Measurements from ENCODE around the gene TLR4.

The TLR4 gene

GRCh38 chr9:117697046-117697445 lies 7.2 kb upstream of the TLR4 start:
- H3K9me3 Mint-ChIP-seq: peaks cover 4% of the 10 kb centered on the region
- no peaks in the 10 kb centered on the region for H3K36me3 Mint-ChIP-seq (ENCODE audit: low read depth)
- no peaks in the 10 kb centered on the region for H3K27me3 Mint-ChIP-seq (ENCODE audit: low read depth)
- no peak overlapping the region for H3K4me3 Mint-ChIP-seq
- H3K27ac Mint-ChIP-seq: no peak overlapping the region
- no peaks in the 10 kb centered on the region for H3K4me1 Mint-ChIP-seq (ENCODE audit: low read depth)

GRCh38 chr9:117703537-117703936 lies 666 bp upstream of the TLR4 start:
- H3K36me3 Mint-ChIP-seq (ENCODE audit: low read depth): no peaks in the 10 kb centered on the region
- no peak overlapping the region for H3K4me3 Mint-ChIP-seq
- H3K27ac Mint-ChIP-seq: no peak overlapping the region

GRCh38 chr9:117704597-117704996 lies 394 bp downstream of the TLR4 start:
- no peak overlapping the region for H3K27ac Mint-ChIP-seq
- no peak overlapping the region for H3K4me3 Mint-ChIP-seq
- peaks cover 14% of the 10 kb centered on the region for H3K27me3 Mint-ChIP-seq (ENCODE audit: low read depth)
- no peaks in the 10 kb centered on the region for H3K4me1 Mint-ChIP-seq (ENCODE audit: low read depth)
- H3K36me3 Mint-ChIP-seq (ENCODE audit: low read depth): no peaks in the 10 kb centered on the region
- H3K9me3 Mint-ChIP-seq: no peaks in the 10 kb centered on the region

More at GRCh38 chr9:117703537-117703936, 666 bp upstream of the TLR4 start:
- Mint-ChIP-seq H3K4me1 (ENCODE audit: low read depth) (no peaks in the 10 kb centered on the region), H3K27me3 (ENCODE audit: low read depth) (peaks cover 14% of the 10 kb centered on the region), H3K9me3 (peaks cover 4% of the 10 kb centered on the region)

GRCh38 chr9:117705386-117705785 lies 1.2 kb downstream of the TLR4 start:
- Mint-ChIP-seq H3K27me3 (ENCODE audit: low read depth) (peaks cover 16% of the 10 kb centered on the region), H3K4me3 (no peak overlapping the region), H3K27ac (no peak overlapping the region), H3K4me1 (ENCODE audit: low read depth) (no peaks in the 10 kb centered on the region), H3K9me3 (no peaks in the 10 kb centered on the region), H3K36me3 (ENCODE audit: low read depth) (no peaks in the 10 kb centered on the region)

- Mint-ChIP-seq H3K4me1 (ENCODE audit: low read depth) (no peaks in the 10 kb centered on the region), H3K4me3 (no peak overlapping the region), H3K27ac (no peak overlapping the region), H3K9me3 (no peaks in the 10 kb centered on the region), H3K36me3 (ENCODE audit: low read depth) (no peaks in the 10 kb centered on the region), H3K27me3 (ENCODE audit: low read depth) (peaks cover 23% of the 10 kb centered on the region)
Observed at GRCh38 chr9:117706421-117707116, 2.4 kb downstream of the TLR4 start.

- H3K27ac Mint-ChIP-seq: no peak overlapping the region
- no peaks in the 10 kb centered on the region for H3K36me3 Mint-ChIP-seq (ENCODE audit: low read depth)
- no peak overlapping the region for H3K4me3 Mint-ChIP-seq
Observed at GRCh38 chr9:117707561-117707960, 3.4 kb downstream of the TLR4 start.

GRCh38 chr9:117709936-117710335 lies 5.7 kb downstream of the TLR4 start:
- H3K36me3 Mint-ChIP-seq (ENCODE audit: low read depth): no peaks in the 10 kb centered on the region
- H3K27me3 Mint-ChIP-seq (ENCODE audit: low read depth): peaks cover 24% of the 10 kb centered on the region
- no peak overlapping the region for H3K27ac Mint-ChIP-seq
- H3K4me1 Mint-ChIP-seq (ENCODE audit: low read depth): no peaks in the 10 kb centered on the region
- no peak overlapping the region for H3K4me3 Mint-ChIP-seq
- no peaks in the 10 kb centered on the region for H3K9me3 Mint-ChIP-seq

More at GRCh38 chr9:117707561-117707960, 3.4 kb downstream of the TLR4 start:
- Mint-ChIP-seq H3K9me3 (no peaks in the 10 kb centered on the region), H3K4me1 (ENCODE audit: low read depth) (no peaks in the 10 kb centered on the region), H3K27me3 (ENCODE audit: low read depth) (peaks cover 26% of the 10 kb centered on the region)

- H3K4me3 Mint-ChIP-seq: no peak overlapping the region
- H3K27ac Mint-ChIP-seq: no peak overlapping the region
- H3K4me1 Mint-ChIP-seq (ENCODE audit: low read depth): peaks cover 11% of the 10 kb centered on the region
- peaks cover 15% of the 10 kb centered on the region for H3K27me3 Mint-ChIP-seq (ENCODE audit: low read depth)
- peaks cover 3% of the 10 kb centered on the region for H3K9me3 Mint-ChIP-seq
- H3K36me3 Mint-ChIP-seq (ENCODE audit: low read depth): no peaks in the 10 kb centered on the region
Observed at GRCh38 chr9:117714282-117714681, 10.1 kb downstream of the TLR4 start.

GRCh38 chr9:117715411-117715989 lies 11.3 kb downstream of the TLR4 start:
- Mint-ChIP-seq H3K27ac (no peak overlapping the region), H3K27me3 (ENCODE audit: low read depth) (peaks cover 13% of the 10 kb centered on the region), H3K4me1 (ENCODE audit: low read depth) (peaks cover 11% of the 10 kb centered on the region), H3K9me3 (peaks cover 3% of the 10 kb centered on the region), H3K36me3 (ENCODE audit: low read depth) (no peaks in the 10 kb centered on the region), H3K4me3 (no peak overlapping the region)

GRCh38 chr9:117718085-117718484 lies 13.9 kb downstream of the TLR4 start:
- H3K27ac Mint-ChIP-seq: no peak overlapping the region
- no peaks in the 10 kb centered on the region for H3K36me3 Mint-ChIP-seq (ENCODE audit: low read depth)
- H3K27me3 Mint-ChIP-seq (ENCODE audit: low read depth): peaks cover 3% of the 10 kb centered on the region
- peaks cover 3% of the 10 kb centered on the region for H3K9me3 Mint-ChIP-seq
- no peak overlapping the region for H3K4me3 Mint-ChIP-seq
- peaks cover 11% of the 10 kb centered on the region for H3K4me1 Mint-ChIP-seq (ENCODE audit: low read depth)

GRCh38 chr9:117718701-117719100 lies 14.5 kb downstream of the TLR4 start:
- no peak overlapping the region for H3K4me3 Mint-ChIP-seq
- peaks cover 6% of the 10 kb centered on the region for H3K27me3 Mint-ChIP-seq (ENCODE audit: low read depth)
- no peak overlapping the region for H3K27ac Mint-ChIP-seq
- no peaks in the 10 kb centered on the region for H3K36me3 Mint-ChIP-seq (ENCODE audit: low read depth)
- H3K4me1 Mint-ChIP-seq (ENCODE audit: low read depth): peaks cover 11% of the 10 kb centered on the region
- H3K9me3 Mint-ChIP-seq: peaks cover 3% of the 10 kb centered on the region

GRCh38 chr9:117719161-117719920 lies 15.1 kb downstream of the TLR4 start:
- H3K9me3 Mint-ChIP-seq: peaks cover 3% of the 10 kb centered on the region
- H3K36me3 Mint-ChIP-seq (ENCODE audit: low read depth): no peaks in the 10 kb centered on the region
- no peak overlapping the region for H3K27ac Mint-ChIP-seq
- H3K27me3 Mint-ChIP-seq (ENCODE audit: low read depth): peaks cover 12% of the 10 kb centered on the region
- H3K4me3 Mint-ChIP-seq: no peak overlapping the region
- H3K4me1 Mint-ChIP-seq (ENCODE audit: low read depth): peaks cover 11% of the 10 kb centered on the region

- Mint-ChIP-seq H3K27ac (no peak overlapping the region), H3K4me3 (no peak overlapping the region), H3K36me3 (ENCODE audit: low read depth) (no peaks in the 10 kb centered on the region), H3K27me3 (ENCODE audit: low read depth) (peaks cover 14% of the 10 kb centered on the region), H3K9me3 (peaks cover 3% of the 10 kb centered on the region), H3K4me1 (ENCODE audit: low read depth) (peaks cover 11% of the 10 kb centered on the region)
Observed at GRCh38 chr9:117720066-117720465, 15.9 kb downstream of the TLR4 start.

GRCh38 chr9:117720555-117720954 lies 16.4 kb downstream of the TLR4 start:
- Mint-ChIP-seq H3K27ac (no peak overlapping the region), H3K9me3 (peaks cover 3% of the 10 kb centered on the region), H3K36me3 (ENCODE audit: low read depth) (no peaks in the 10 kb centered on the region), H3K27me3 (ENCODE audit: low read depth) (peaks cover 11% of the 10 kb centered on the region), H3K4me3 (no peak overlapping the region), H3K4me1 (ENCODE audit: low read depth) (peaks cover 11% of the 10 kb centered on the region)

GRCh38 chr9:117720987-117721386 lies 16.8 kb downstream of the TLR4 start:
- Mint-ChIP-seq H3K27ac (no peak overlapping the region), H3K4me3 (no peak overlapping the region), H3K36me3 (ENCODE audit: low read depth) (no peaks in the 10 kb centered on the region), H3K4me1 (ENCODE audit: low read depth) (peaks cover 11% of the 10 kb centered on the region), H3K9me3 (peaks cover 3% of the 10 kb centered on the region), H3K27me3 (ENCODE audit: low read depth) (peaks cover 13% of the 10 kb centered on the region)
